ENCODE measurements around the gene SGCD. TPM values are rescaled to one million over a fixed set of nuclear protein-coding genes. Genes with fewer than 3 reads are reported as not detected.

SGCD gene
- total RNA-seq, 4 donors from 2014 or later, result 0.53 to 2.3 (median 1.2) TPM

- intact Hi-C loops (cut with DNase I; ENCODE audit: low total_unique reads), result no loop called here
- DNase-seq (ENCODE audit: low spot score in 2 of 2), result no peak
- WGBS, 2 donors, result 57 to 68% methylated on average over 7 of the region's 7 CpGs
- TF ChIP-seq CTCF (IDR thresholded peaks at IDR 0.05) (no peak), POLR2A (IDR thresholded peaks at IDR 0.05) (no peak)
- no peak overlapping the region for H3K4me3 ChIP-seq (ENCODE audit: low read depth, poor library complexity, severe bottlenecking)
Observed at GRCh38 chr5:156498226-156498980, 171.4 kb downstream of the SGCD start.

- WGBS, 2 donors, result 68 to 74% methylated on average over 5 of the region's 5 CpGs
- DNase-seq (ENCODE audit: low spot score in 2 of 2), result no peak
- intact Hi-C loops (cut with DNase I; ENCODE audit: low total_unique reads), result no loop called here
- TF ChIP-seq CTCF (IDR thresholded peaks at IDR 0.05) (no peak), POLR2A (IDR thresholded peaks at IDR 0.05) (no peak)
- no peak overlapping the region for H3K4me3 ChIP-seq (ENCODE audit: low read depth, poor library complexity, severe bottlenecking)
Observed at GRCh38 chr5:156500755-156501154, 173.8 kb downstream of the SGCD start.

GRCh38 chr5:156505101-156505500, 178.1 kb downstream of the SGCD start:
- DNase-seq (ENCODE audit: low spot score in 2 of 2), result no peak
- no peak overlapping the region for H3K4me3 ChIP-seq (ENCODE audit: low read depth, poor library complexity, severe bottlenecking)
- intact Hi-C loops (cut with DNase I; ENCODE audit: low total_unique reads), result no loop called here
- WGBS, 2 donors, result 82 to 84% methylated on average over 5 of the region's 5 CpGs
- no peak for TF ChIP-seq POLR2A (IDR thresholded peaks at IDR 0.05)
- TF ChIP-seq CTCF (IDR thresholded peaks at IDR 0.05), result no peak

- intact Hi-C loops (cut with DNase I; ENCODE audit: low total_unique reads), result no loop called here
- 47 to 49% methylated on average over 2 of the region's 2 CpGs for WGBS, 2 donors
- no peak for TF ChIP-seq CTCF (IDR thresholded peaks at IDR 0.05)
- TF ChIP-seq POLR2A (IDR thresholded peaks at IDR 0.05), result no peak
- H3K4me3 ChIP-seq (ENCODE audit: low read depth, poor library complexity, severe bottlenecking), result no peak overlapping the region
- no peak for DNase-seq (ENCODE audit: low spot score in 2 of 2)
Observed at GRCh38 chr5:156513123-156513815, 186.3 kb downstream of the SGCD start.

GRCh38 chr5:156515121-156515520, 188.2 kb downstream of the SGCD start:
- intact Hi-C loops (cut with DNase I; ENCODE audit: low total_unique reads), result no loop called here
- 68 to 76% methylated on average over 2 of the region's 2 CpGs for WGBS, 2 donors
- no peak overlapping the region for H3K4me3 ChIP-seq (ENCODE audit: low read depth, poor library complexity, severe bottlenecking)
- DNase-seq (ENCODE audit: low spot score in 2 of 2), result no peak
- TF ChIP-seq POLR2A (IDR thresholded peaks at IDR 0.05) (no peak), CTCF (IDR thresholded peaks at IDR 0.05) (no peak)
